ENCODE data around the gene MYT1.

GRCh38 chr20:64179805-64180204 is 15.6 kb downstream of the MYT1 start:
- no peak for TF ChIP-seq CTCF (IDR thresholded peaks at IDR 0.05)
- TF ChIP-seq POLR2A (IDR thresholded peaks at IDR 0.05), result no peak
- TF ChIP-seq EP300 (IDR thresholded peaks at IDR 0.05), result no peak

All from tibial nerve (tissue), 4 donors.